Activated CD4-positive, alpha-beta T cell treated with anti-CD3 and anti-CD28 coated beads, Interleukin-2, amount 50 U/mL, for 1 hour (primary cell): Measurements from ENCODE around the gene AKNAD1.
"Not testable (repeated sequence)": the region's sequence is repeated elsewhere in the genome, so short reads cannot be mapped to it uniquely, and the experiment has no call there.

Source experiments
- DNase-seq: peaks from one replicate; pipeline ENCODE4 v3.0.0-alpha.2; 2020

AKNAD1 gene

DNA sequence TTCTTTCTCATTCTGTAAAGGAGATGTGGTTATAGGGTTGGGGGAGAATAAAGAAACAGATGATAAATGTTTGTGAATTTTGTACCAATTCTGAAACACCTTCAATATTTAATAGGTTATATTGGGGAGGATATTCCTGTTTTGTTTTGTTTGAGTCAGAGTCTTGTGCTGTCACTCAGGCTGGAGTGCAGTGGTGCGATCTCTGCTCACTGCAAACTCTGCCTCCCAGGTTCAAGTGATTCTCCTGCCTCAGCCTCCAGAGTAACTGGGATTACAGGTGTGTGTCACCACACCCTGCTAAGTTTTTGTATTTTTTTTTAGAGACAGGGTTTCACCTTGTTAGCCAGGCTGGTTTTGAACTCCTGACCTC lies 75.3 kb downstream of the AKNAD1 start:
- not testable (repeated sequence) for DNase-seq

DNA sequence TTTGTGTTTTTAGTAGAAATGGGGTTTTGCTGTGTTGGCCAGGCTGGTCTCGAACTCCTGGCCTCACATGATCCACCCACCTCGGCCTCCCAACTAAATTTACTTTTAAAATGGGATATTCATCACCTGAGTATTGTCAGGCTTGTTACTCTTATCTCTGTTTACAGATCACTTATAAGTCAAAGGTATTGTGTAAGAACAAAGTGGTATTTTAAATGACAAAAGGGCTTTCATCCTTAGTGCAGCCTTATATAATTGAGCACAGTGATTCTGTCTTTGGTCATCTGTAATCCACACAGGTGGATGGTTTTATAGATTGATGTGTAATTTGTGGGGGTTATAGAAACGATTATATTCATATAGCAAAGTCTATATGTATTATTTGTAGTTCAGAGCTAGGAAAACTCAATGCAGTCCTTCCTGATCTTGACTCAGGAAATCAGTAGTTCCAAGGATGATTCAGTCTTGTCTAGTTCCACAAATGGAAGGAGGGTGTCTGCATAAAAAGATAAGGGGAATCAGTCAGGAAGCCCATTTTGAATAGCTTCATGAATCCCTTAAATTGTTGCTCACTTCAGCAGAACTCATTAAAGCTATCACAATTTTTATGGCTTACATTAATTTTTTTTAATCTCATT lies 75.8 kb downstream of the AKNAD1 start:
- DNase-seq: no peak

DNA sequence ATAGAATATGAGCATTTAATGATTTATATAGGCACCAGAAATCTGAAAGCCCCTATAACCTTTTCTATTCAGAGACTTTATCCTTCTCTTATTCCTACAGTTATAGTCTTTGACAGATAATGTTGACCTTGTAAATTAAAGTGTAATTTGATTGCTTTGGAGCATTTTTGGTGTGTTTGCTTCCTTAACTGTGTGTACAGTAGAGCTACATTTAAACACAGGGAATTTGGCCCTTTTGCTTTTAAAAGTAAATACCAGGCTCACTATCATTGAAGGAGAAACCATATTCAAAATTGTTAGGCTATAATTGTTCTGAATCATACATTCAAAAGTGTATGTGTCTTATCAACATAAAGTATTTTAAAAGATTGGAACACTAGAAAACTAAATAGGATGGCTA lies 77.4 kb downstream of the AKNAD1 start:
- DNase-seq: no peak

DNA sequence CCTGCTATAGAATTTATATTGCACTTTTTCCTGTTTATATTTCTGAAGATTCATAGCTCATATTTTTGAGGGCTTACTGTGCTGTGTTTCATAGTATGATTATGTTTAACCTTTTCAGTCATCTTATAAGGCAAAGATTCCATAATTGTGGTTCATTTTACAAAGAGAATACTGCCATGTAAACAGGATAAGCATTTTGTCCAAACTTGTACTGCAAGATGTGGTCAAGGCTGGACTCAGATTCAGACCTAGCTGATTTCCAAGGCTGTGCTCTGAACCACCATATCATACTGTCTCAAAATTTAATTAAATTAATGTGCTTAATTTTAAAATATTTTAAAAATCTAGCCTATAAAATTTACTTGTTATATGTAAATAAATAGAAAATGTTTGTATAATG lies 79.1 kb downstream of the AKNAD1 start:
- no peak for DNase-seq

DNA sequence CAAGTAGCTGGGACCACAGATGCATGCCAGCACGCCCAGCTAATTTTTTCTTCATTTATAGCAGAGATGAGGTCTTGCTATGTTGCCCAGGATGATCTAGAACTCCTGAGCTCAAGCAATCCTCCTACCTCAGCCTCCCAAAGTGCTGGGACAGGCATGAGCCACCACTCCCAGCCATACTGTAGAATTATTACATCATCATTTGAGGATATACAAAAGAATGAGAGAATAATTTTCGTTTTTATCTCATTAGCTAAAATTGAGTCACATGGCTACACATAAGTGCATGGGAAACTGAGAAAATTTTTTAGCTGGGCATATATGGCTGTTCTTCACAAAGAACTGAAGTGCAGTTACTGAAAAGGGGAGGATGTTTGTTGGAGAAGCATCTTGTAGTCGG lies 89.2 kb downstream of the AKNAD1 start:
- no peak for DNase-seq

DNA sequence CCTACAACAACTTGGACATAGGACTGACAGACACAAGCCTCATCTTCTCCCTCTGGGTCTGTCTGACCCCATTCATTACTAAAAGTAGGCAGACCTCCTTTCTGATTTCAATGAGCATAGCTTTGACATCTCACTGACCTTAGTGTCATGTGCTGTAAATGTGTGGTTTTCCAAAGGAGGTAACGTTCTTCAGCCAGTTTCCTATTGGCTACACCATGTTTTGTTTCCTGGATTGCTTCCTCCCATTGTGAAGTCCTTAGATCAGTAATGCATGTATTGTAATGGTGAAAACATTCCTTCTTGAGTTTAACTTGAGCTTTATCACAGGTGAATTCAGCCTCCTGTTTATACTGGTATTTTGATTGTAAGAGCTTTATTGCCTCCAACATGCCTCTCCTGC lies 89.8 kb downstream of the AKNAD1 start:
- no peak for DNase-seq
